Mucosa of descending colon (tissue), 3 donors: ENCODE measurements around the gene ST6GALNAC3. TPM values are rescaled to one million over a fixed set of nuclear protein-coding genes. Genes with fewer than 3 reads are reported as not detected.

Experiments used
- ATAC-seq: fragments of 200-7000 bp; cut with Tn5 transposase; one replicate; pipeline ENCODE4 v1.9.1; 2020; ENCODE audit warnings: mild to moderate bottlenecking, moderate library complexity
- DNase-seq, 3 donors: peaks; one replicate each; pipeline ENCODE4 v3.0.0-alpha.2; 2020
- H3K36me3 ChIP-seq: fragments of 200-600 bp; one replicate; pipeline ENCODE4 v1.8.0; 2021; ENCODE audit warnings: low read depth, mild to moderate bottlenecking
- H3K4me1 ChIP-seq: fragments of 200-600 bp; one replicate; pipeline ENCODE4 v1.8.0; 2021; ENCODE audit warnings: low read depth, mild to moderate bottlenecking
- H3K4me3 ChIP-seq: fragments of 200-600 bp; one replicate; pipeline ENCODE4 v1.8.0; 2021; ENCODE audit warnings: mild to moderate bottlenecking
- H3K9me3 ChIP-seq: fragments of 200-600 bp; one replicate; pipeline ENCODE4 v1.8.0; 2021; ENCODE audit warnings: mild to moderate bottlenecking
- intact Hi-C, 2 donors: fragments of 100-400 bp; cut with DNase I in 1 of 2; cut with micrococcal nuclease in 1 of 2; formaldehyde crosslinking; loops; one replicate each; pipeline versions ENCODE4 v1.11.0 to v1.11.1; 2022; cut with DNase I, micrococcal nuclease
- total RNA-seq, 3 donors: library from RNA; stranded (reverse); fragmentation: NEBNext Ultra II Directional in 2 of 3; extraction: Animal tissue kit (Norgen Biotek cat#: 25700) in 2 of 3; gene quantifications; one replicate each; pipeline versions ENCODE4 v1.2.1 to v1.2.4, GENCODE V29; 2021 to 2023
- TF ChIP-seq, protein P1 (sequence below): fragments of 200-600 bp; IDR thresholded peaks from one replicate; pipeline ENCODE4 v1.8.0; 2022; ENCODE audit warnings: antibody characterized with exemption, mild to moderate bottlenecking
- donor health status: DM: no; HTN: no; CAD: no; lungs with moderate emphysema.
- donor health status: DM: no; HTN: no; CAD: no.
- donor health status: DM: no; HTN: yes; CAD: no.

The ST6GALNAC3 gene
- total RNA-seq, 3 donors from 2014 or later: 5.4 to 9.0 (median 6.7) TPM

DNA sequence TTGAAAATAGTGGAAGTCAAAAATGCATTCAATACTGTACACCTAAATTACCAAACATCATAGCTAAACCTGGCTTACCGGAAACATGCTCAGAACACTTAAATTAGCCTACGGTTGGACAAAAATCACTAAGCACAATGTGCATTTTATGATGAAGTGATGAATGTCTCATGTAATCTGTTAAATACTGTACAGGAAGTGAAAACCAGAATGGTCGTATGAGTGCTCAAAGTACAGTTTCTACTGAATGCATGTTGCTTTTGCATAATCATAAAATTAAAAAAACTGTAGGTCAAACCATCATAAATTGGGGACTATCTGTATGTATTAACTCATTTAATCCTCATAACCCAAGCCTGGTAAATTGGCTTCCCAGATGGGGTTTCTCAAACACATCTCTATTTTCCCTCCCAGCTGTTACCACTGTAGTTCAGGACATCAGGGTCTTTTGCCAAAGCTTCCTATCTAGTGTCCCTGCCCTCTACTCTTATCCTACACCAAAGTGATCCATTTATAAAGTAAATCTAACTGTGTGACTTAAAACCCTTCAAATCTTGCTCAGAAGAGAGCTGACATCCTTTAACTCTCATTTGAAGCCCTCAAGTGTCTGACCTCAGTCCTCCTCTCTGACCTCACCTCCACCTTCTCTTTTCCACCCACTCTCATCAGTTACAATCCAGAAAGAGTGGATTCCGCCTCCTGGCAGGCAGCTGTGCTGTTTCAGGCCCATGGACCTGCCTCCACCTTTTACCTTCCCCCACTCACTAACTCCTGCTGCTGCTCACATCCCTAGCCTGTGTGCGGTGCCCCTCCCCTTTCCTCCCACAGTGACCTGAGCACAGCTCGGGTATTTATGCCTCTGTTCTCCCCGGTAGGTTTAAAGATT lies 436.4 kb downstream of the ST6GALNAC3 start:
- Histone ChIP-seq H3K4me3 (no peak overlapping the region), H3K36me3 (no peaks in the 10 kb centered on the region), H3K9me3 (no peaks in the 10 kb centered on the region), H3K4me1 (no peaks in the 10 kb centered on the region)
- intact Hi-C loops: no loop called here
- no peak for DNase-seq
- TF ChIP-seq, protein P1, sequence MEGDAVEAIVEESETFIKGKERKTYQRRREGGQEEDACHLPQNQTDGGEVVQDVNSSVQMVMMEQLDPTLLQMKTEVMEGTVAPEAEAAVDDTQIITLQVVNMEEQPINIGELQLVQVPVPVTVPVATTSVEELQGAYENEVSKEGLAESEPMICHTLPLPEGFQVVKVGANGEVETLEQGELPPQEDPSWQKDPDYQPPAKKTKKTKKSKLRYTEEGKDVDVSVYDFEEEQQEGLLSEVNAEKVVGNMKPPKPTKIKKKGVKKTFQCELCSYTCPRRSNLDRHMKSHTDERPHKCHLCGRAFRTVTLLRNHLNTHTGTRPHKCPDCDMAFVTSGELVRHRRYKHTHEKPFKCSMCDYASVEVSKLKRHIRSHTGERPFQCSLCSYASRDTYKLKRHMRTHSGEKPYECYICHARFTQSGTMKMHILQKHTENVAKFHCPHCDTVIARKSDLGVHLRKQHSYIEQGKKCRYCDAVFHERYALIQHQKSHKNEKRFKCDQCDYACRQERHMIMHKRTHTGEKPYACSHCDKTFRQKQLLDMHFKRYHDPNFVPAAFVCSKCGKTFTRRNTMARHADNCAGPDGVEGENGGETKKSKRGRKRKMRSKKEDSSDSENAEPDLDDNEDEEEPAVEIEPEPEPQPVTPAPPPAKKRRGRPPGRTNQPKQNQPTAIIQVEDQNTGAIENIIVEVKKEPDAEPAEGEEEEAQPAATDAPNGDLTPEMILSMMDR: no peak
- ATAC-seq: no peak

DNA sequence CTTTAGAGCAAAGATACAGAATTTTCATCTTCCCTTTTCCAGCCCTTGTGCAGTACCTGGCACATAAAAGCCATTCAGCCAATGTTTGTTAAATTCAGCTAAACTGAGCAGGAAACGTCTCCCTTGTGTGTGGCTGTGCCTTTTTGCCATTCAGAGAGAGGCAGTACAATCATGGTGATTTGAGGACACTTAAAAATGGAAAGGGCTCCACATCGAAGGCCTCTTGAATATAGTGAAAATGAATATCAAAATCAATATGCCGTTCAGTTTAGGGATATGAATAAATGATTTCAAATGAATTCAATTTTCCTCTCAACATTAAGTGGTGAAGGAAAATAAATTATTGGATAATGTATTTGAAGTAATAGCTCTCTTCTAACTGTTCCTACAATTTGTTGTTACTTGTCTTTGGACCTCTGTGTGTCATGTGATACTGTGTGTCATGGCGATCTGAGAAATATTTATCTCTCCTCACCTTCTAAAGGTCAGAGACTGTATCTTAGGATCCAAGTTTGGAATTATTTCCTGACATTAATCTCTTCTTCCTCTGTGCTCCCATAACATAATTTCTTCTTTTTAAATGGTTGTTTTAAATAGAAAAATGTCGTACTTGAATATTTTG lies 437.1 kb downstream of the ST6GALNAC3 start:
- intact Hi-C loops: no loop called here
- no peaks in the 10 kb centered on the region for H3K36me3 ChIP-seq
- no peak overlapping the region for H3K4me3 ChIP-seq
- TF ChIP-seq, protein P1: no peak
- H3K9me3 ChIP-seq: no peaks in the 10 kb centered on the region
- ATAC-seq (no peak), DNase-seq (no peak)
- H3K4me1 ChIP-seq: no peaks in the 10 kb centered on the region

DNA sequence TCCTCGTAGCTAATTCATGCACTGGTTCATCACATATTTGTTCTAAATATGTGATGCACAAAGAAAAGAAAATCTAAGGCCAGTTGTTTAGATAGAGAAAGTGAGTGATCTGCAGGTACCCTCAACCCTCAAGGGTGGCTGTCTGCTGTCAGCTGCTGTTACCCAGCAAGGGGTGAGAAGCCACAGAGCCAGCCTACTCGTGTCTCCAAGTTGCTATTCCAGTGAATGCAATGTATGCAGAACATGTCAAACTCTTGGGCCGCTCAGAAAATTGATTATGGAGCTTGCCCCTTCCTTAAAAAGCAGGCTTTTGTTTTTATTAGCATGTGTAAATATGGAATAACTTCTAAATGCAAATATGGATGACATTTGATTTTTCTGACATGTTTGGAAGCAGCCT lies 456.4 kb downstream of the ST6GALNAC3 start:
- Histone ChIP-seq H3K36me3 (no peaks in the 10 kb centered on the region), H3K4me3 (no peak overlapping the region), H3K9me3 (no peaks in the 10 kb centered on the region), H3K4me1 (no peaks in the 10 kb centered on the region)
- no peak for ATAC-seq
- intact Hi-C loops: no loop called here
- TF ChIP-seq, protein P1: no peak
- no peak for DNase-seq

DNA sequence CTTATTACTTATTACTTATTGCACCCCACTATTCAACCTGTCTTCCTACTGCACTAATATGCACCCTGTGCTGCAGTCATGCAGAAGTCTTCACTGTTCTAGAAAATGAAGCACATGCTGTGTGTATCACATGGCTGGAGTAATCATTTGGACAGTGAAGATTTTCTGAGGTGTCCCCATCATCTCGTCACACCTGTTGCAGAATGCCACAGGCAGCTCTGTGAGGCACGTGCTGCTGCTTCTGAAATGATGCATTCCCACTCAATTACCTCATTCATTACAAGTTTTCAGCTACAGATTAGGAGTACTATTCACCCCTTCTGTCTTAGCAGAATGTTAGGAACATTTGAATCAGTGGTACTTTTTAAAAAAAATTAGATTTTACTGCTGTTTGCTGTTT lies 467.1 kb downstream of the ST6GALNAC3 start:
- ATAC-seq (no peak), DNase-seq (no peak)
- intact Hi-C loops: no loop called here
- Histone ChIP-seq H3K36me3 (no peaks in the 10 kb centered on the region), H3K9me3 (no peaks in the 10 kb centered on the region), H3K4me1 (peaks cover 12% of the 10 kb centered on the region), H3K4me3 (no peak overlapping the region)
- TF ChIP-seq, protein P1: no peak

DNA sequence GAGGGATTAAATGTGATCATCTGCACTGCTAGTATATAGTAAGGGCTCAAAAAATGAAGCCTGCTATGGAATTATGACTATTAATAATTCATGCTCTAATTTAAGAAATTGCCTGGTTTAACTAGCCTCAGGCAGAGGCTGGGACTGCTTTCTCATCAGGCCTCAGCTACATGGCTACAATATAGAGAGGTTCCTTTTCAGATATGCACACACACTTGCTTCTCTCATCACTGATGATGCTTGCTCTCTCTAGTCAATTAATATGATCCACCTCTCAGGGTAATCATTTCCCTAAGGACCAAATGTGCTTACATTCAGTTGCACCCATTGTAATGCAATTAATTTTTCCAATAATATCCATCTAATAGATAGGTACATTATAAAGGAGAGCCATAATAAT lies 467.8 kb downstream of the ST6GALNAC3 start:
- no peaks in the 10 kb centered on the region for H3K36me3 ChIP-seq
- TF ChIP-seq, protein P1: no peak
- H3K4me1 ChIP-seq: peaks cover 19% of the 10 kb centered on the region
- no peak overlapping the region for H3K4me3 ChIP-seq
- H3K9me3 ChIP-seq: no peaks in the 10 kb centered on the region
- ATAC-seq (no peak), DNase-seq (no peak)
- intact Hi-C loops: no loop called here
